Liver (tissue), 3 donors: Measurements from ENCODE around the gene SIPA1L2.

Experiments
- FOXA1 ChIP-seq: IDR thresholded peaks from 2 replicates; pipeline ENCODE4 v1.6.1; 2016; ENCODE audit warnings: antibody characterized with exemption
- JUND ChIP-seq, 2 donors: IDR thresholded peaks; 2 replicates each; pipeline ENCODE4 v1.6.1; 2016; ENCODE audit warnings: antibody characterized with exemption in 2 of 2
- TF ChIP-seq, protein P1 (sequence below): fragments of 150-350 bp; IDR thresholded peaks from 2 replicates; pipeline ENCODE4 v1.5.1; 2017; ENCODE audit warnings: improper control_type of control experiment, low read depth, low read length; ENCODE audit not compliant: missing input control
- TF ChIP-seq, protein P2 (sequence below): IDR thresholded peaks from 2 replicates; pipeline ENCODE4 v1.6.1; 2016; ENCODE audit warnings: antibody characterized with exemption
- TF ChIP-seq, protein P3 (sequence below): IDR thresholded peaks from 2 replicates; pipeline ENCODE4 v1.6.1; 2016; ENCODE audit warnings: antibody characterized with exemption, mild to moderate bottlenecking
- donor health status: healthy.
- donor health status: healthy.

DNA sequence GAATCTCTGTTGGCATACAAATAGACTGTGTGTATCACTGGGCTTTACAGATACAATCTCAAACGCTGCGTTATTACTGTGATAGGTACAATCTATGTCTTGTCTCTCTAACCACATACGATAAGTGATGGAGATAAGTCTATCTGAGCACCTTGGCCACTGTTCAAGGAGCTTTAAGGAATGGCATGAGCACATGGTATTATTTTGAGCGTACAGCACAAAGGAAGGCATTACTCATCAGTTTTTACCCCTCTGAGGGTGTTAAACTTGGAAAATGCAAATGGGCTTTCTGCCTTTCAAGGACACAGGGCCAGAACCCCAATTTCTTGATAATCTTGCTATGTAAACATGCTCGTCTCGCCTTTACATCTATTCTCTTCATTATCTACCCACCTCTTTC is 11.6 kb upstream of the SIPA1L2 start:
- TF ChIP-seq, protein P1, sequence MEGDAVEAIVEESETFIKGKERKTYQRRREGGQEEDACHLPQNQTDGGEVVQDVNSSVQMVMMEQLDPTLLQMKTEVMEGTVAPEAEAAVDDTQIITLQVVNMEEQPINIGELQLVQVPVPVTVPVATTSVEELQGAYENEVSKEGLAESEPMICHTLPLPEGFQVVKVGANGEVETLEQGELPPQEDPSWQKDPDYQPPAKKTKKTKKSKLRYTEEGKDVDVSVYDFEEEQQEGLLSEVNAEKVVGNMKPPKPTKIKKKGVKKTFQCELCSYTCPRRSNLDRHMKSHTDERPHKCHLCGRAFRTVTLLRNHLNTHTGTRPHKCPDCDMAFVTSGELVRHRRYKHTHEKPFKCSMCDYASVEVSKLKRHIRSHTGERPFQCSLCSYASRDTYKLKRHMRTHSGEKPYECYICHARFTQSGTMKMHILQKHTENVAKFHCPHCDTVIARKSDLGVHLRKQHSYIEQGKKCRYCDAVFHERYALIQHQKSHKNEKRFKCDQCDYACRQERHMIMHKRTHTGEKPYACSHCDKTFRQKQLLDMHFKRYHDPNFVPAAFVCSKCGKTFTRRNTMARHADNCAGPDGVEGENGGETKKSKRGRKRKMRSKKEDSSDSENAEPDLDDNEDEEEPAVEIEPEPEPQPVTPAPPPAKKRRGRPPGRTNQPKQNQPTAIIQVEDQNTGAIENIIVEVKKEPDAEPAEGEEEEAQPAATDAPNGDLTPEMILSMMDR = no peak
- TF ChIP-seq FOXA1 (no peak), JUND (IDR thresholded peaks at IDR 0.05) (no peak)
- TF ChIP-seq, protein P2, sequence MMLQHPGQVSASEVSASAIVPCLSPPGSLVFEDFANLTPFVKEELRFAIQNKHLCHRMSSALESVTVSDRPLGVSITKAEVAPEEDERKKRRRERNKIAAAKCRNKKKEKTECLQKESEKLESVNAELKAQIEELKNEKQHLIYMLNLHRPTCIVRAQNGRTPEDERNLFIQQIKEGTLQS = no peak
- TF ChIP-seq, protein P3, sequence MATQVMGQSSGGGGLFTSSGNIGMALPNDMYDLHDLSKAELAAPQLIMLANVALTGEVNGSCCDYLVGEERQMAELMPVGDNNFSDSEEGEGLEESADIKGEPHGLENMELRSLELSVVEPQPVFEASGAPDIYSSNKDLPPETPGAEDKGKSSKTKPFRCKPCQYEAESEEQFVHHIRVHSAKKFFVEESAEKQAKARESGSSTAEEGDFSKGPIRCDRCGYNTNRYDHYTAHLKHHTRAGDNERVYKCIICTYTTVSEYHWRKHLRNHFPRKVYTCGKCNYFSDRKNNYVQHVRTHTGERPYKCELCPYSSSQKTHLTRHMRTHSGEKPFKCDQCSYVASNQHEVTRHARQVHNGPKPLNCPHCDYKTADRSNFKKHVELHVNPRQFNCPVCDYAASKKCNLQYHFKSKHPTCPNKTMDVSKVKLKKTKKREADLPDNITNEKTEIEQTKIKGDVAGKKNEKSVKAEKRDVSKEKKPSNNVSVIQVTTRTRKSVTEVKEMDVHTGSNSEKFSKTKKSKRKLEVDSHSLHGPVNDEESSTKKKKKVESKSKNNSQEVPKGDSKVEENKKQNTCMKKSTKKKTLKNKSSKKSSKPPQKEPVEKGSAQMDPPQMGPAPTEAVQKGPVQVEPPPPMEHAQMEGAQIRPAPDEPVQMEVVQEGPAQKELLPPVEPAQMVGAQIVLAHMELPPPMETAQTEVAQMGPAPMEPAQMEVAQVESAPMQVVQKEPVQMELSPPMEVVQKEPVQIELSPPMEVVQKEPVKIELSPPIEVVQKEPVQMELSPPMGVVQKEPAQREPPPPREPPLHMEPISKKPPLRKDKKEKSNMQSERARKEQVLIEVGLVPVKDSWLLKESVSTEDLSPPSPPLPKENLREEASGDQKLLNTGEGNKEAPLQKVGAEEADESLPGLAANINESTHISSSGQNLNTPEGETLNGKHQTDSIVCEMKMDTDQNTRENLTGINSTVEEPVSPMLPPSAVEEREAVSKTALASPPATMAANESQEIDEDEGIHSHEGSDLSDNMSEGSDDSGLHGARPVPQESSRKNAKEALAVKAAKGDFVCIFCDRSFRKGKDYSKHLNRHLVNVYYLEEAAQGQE = no peak
